Stimulated activated CD4-positive, alpha-beta T cell treated with anti-CD3 and anti-CD28 coated beads, Interleukin-1b, Interleukin-23, amount 100 ng/mL, for 4 hours (primary cell): ENCODE measurements around the gene S100G.
A peak's percentile ranks its signal among the peaks of the same experiment; 100 is the strongest.

ENCODE experiments used
- DNase-seq, 2 donors: peaks; one replicate each; pipeline ENCODE4 v3.0.0-alpha.2; 2020; ENCODE audit warnings: low read depth in 2 of 2

S100G gene

DNA sequence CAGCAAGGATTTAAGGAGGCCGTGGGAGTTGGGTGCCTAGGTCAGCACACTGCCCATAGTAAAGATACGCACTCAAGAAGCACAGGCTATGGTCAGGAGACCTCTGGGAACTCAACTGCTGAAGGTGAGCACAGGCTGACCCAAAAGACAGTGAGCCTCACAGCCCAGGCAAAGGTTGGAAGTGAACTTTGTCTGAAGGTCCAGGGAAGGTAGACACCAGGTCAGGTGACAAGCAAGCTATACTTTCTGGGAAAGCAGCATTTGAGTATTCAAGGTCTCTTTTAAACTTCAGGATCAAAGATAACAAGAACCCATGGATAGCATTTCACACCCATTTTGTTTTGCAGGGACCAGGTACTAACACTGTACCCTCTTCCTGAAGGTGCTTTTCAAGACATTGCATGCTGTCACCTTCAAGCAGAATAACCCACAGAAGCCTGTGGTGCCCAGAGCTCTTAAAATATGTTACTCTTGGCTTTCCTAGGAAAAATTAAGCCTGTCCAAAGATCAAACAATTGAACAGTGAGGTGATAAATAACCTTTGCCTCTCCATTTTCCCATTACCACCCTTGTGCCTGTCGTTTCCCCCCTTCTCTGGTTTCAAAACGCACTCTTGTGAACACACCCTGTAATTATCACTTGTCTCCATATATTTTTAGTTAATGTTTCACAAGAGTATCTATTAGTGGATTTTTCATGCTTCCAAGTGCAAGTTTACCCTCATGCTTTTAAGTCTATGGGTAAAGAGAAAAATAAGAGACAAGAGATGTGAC, 3.4 kb upstream of the S100G start:
- DNase-seq = no peak

DNA sequence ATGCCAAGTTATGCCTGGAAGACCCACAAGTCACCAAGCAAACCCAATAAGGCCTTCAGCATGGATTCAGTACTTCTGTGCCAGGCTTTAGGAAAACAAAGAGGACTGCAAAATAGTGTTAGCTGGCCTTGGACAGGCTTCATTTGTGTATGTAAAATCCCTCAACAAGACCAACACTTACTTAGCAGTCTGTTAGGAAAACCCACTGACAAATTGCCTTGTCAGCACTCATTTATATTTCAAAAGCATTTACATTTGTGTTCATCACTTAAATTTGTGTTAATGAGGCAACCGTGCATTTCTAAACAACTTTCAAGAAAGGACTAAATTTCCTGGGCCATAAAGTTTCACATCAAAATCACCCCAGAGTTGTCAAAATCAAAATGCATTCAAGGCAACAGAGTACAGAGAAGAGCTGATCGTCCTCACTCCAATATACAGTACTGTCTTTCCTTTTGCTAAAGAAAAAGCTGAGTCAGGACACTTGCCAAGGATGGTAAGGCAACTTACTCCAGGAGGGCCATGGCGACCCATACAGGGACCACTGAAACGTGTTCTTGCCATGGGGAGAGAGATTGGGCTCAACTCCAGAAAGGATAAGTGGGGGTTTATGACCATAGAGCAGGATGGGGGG, 1.6 kb downstream of the S100G start:
- DNase-seq = no peak

DNA sequence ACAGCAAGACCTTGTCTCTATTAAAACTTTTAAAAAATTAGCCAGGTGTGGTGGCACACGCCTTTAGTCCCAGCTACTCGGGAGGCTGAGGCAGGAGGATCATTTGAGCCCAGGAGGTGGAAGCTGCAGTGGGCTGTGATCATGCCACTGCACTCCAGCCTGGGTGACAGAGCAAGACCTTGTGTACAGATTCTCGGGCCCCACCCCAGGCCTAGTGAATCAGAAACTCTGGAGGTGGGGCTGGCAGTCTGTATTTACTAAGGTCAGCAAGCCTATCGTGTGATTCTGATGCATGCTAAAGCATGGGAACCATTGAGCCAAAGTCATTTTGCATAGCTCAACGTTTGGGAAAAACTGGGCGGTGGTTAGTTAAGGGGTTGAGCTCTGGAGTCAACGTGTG, 3.5 kb downstream of the S100G start:
- DNase-seq = no peak

DNA sequence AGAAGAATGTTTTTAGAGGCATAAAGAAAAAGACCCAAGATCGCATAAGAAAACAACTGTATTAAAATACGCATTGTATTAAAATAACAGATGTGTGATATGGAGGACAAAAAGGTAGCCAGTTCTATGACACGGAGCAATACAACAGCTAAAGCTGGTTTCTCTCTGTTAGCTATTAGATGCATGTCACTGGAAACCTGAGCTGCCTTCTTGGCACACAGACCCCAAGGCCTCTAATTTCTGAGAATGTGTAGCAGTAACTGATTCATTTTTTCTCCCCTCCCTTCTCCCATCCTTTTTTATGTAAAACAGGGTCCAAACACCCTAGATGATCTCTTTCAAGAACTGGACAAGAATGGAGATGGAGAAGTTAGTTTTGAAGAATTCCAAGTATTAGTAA, 4.1 kb downstream of the S100G start:
- no peak for DNase-seq

DNA sequence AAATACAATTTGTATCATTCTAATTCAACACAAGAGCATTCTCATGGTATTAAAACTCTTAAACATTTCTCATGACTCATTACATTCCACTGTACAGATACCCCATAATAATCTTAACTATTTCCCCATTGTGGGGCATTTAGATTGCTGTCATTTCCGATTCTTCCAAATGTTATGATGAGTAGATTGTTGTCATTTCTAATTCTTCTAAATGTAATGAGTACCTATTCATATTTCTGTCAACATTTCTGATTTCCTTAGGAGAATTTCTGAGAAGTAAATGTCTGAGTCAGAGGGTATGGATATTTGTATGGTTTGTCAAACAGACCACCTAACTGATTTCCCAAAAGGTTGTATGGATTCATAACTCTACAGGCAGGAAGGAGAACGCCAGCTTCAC, 8.3 kb downstream of the S100G start:
- DNase-seq = no peak

DNA sequence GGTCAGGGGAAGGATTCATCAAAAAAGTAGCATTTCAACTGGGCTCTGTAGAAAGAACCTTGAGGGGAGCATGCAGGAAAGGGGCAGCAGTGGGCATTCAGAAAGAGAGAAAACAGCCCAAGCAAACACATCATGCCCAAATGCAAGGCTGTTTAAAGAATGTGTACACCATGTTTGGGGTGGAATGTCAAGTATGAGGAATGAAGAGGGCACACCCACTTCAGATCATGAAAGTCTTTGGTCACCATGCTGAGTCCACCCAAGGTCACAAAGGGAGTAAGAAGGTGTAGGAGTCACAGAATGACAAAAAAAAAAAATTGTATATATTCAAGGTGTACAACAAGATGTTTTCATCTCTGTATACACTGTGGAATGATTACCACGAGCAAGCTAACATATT, 9.4 kb downstream of the S100G start:
- DNase-seq = no peak

DNA sequence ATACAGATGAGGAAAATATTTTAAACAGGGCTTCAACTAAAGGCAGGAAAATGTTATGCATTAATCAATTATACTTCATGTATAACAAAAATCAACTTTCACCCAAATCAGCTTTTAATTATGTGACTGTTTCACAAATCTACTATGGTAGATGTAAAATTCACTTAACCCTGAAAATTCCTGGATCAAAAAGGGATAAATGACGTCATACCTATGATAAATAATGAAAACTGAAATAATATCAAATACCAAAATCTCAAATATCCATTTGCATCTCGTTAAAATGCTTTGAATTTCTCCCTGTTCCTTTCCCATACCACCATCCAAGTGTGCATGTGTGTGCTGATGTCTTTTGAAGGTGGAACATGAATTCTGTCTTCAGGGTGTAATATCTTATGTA, 11.5 kb downstream of the S100G start:
- no peak for DNase-seq

DNA sequence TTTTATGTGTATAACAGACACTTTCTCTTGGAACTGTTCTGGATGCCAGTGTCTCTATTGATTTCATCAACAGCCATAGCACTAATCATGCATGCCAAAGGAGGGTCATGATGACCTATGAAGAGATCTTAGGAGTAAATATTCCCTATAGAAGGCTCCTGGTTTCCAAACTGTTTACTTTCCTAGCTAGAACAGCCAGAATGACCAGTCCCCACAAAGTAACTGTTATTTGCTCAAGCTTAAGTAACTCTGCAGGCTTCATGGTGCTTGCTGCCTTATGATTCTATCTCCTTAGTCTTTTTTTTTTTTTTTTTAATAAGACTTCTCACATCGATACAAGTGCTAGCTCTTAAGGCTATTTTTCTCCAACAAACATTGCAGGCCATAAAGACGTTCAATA, 12.4 kb downstream of the S100G start:
- no peak for DNase-seq

DNA sequence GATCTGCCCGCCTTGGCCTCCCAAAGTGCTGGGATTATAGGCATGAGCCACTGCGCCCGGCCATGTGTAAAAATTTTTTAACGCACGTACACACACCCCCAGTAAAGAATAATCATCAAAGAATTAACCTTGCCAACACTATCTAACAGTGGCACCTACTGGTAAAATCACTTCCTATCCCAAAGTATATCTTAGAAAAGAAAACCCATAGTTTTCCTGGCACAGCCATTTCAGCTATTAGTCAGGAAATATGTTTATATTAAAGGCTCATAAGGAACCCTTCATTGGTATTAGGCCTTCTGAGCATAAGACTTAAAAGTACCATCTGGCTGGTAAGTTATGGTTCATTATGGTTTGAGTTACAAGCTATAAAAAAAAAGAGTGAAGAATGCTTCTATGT, 14.1 kb downstream of the S100G start:
- no peak for DNase-seq

DNA sequence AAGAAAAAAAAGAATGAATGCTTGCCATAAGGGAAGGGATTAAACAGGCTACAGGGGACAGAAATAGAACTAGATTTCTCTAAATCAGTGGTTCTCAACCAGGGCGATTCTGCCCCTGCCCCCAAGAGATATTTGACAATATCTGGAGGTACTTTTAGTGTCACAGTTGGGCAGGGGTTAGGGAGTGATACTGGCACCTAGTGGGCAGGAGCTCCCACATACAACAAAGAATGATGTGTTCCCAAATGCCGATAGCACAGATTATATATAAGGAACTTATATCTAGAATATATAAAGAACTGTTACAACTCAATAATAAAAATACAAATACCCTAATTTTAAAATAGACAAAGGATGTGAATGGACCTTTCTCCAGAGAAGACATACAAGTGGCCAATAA, 14.7 kb downstream of the S100G start:
- no peak for DNase-seq

DNA sequence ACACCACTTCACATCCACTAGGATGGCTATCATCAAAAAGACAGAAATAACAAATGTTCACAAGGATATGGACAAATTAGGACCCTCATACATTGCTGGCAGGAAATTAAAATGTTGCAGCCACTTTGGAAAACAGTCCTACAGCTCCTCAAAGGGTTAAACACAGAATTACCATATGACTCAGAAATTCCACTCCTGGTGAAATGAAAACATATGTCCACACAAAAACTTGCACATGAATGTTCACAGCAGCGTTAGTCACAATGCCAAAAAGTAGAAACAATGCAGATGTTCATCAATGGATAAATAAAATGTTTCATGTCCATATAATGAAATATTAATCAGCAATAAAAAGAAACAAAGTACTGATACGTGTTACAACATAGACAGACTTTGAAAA, 15.1 kb downstream of the S100G start:
- no peak for DNase-seq

DNA sequence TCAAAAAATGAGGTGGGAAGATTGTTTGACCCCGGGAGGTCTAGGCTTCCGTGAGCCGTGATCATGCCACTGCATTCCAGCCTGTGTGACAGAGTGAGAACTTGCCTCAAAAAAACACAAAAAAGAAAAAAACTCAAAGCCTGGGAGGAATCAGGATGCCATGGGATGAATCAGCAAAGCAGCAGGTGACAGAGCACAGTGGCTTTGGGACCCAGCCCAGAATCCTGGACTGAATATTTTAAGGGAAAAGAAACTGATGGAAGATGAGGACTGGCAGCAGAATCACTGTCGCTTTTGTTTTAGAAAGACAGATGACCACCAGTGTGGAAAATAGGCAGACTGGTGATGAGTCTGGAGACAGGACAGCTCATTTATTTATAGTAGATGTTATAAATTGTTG, 16.6 kb downstream of the S100G start:
- DNase-seq = no peak

DNA sequence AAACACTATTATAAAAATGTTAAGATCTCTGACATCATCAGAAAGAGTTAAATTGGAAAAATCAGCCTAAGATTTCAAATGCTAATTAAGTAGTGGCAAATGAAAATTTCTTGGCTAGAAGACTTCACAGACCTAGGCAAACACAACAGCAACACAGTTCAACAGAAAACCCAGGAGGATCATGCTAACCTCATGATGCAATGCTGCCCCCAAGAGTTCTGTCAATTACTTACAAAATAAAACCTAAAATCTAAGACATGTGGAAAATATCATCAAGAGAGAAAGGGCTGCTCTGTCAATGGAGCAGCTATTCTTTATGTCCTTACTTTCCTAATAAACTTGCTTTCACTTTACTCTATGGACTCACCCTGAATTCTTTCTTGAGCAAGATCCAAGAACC, 21.0 kb downstream of the S100G start:
- DNase-seq = peak in 1 of 2 donors; percentile 11

DNA sequence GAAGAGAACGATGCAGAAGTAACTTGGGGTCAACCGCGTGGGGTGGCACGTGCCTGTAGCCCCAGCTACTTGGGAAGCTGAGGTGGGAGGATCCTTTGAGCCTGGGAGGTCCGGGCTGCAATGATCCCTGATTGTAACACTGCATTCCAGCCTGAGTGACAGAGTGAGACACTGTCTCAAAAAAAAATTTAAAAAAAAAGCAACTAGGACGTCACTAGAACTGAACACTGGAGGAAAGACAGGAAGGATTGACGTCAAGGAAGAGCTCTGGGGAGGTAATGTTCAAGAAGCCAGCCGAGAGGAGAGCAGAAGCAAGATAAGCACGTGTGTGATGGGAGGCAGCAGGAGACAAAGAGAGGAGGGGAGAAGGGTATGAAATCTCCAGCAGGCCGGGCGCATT, 28.7 kb downstream of the S100G start:
- no peak for DNase-seq

DNA sequence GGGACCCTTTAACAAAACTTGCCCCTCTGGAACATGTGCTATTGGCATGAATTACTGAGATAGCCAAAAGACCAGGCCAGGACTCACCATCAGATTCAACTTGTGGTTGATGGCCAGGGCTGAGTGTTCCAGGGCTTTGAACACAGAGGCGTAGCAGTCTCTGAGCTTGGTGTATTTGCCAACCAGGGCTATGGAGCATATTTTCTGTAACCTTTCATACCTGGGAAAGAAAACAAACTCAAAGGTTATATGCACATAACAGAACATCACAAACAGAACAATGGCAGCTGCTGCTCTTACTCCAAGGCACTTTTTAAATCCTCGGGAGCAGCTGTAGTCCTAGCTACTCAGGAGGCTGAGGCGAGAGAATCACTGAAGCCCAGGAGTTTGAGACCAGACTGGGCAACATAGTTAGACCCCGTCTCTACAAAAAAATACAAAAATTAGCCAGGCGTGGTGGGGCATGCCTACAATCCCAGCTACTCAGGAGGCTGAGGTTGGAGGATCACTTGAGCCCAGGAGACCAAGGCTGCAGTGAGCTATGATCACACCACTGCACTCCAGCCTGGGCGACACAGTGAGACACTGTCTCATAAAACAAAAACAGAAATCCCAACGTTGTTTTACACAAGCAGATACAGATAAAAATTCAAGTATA, 33.2 kb downstream of the S100G start:
- no peak for DNase-seq

DNA sequence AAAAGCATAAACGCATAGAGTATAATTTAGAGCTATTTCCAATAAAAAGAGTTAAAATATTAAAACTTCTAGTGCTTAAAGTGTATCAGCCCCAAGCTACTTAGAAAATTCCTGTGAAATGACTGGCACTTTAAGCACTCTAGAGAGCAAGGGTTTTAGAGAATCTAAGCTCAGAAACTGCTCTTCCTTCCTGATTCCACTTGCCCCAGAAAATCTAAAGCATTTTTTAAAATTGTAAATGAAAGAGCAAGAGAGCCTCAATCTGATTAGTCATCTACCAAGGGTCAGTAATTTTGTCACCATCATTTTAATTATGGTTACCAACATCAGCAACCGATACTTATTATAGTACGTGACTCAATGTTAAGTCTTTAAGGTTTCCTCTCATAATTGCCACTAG, 37.6 kb downstream of the S100G start:
- no peak for DNase-seq

DNA sequence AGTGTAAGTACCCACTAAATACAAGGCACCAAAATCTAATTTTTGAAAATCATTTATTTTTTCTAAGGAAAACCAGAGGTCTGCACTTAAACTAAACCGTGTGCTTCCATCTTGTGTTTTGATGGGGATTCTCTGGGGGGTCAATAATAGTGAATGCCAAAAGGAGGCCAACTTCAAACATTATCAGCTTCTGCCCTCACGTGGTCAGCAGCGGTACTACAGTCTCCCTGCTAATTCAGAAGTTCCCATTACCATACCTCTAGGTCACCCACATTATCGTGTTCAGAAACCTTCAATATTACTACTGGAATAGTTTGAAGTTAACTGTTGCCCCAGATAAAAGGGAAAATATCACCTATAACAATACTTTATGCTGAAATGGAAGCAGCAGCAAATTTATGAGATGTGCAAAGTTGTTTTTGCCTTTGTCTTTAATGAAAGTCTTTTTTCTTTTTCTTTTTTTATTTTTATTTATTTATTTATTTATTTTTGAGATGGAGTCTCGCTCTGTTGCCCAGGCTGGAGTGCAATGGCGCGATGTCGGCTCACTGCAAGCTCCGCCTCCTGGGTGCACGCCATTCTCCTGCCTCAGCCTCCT, 45.2 kb downstream of the S100G start:
- DNase-seq = peak; percentile 46 to 65

DNA sequence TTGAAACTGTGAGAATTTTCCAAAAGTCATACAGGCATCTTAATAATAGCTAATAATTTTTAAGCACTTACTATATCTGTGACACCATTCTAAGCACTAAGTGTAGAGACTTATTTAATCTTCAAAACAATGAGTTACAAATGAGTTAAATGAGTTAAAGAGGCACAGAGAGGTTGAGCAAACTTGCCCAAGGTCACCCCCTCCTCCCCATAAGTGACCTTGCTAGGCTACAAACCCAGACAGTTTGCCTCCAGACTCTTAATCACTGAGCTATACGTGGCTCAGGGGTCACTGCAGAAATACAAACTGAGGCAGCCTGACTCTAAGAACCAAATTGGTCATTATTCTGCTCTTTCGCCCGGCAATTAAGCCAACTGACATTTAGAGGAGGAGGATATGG, 47.0 kb downstream of the S100G start:
- no peak for DNase-seq

DNA sequence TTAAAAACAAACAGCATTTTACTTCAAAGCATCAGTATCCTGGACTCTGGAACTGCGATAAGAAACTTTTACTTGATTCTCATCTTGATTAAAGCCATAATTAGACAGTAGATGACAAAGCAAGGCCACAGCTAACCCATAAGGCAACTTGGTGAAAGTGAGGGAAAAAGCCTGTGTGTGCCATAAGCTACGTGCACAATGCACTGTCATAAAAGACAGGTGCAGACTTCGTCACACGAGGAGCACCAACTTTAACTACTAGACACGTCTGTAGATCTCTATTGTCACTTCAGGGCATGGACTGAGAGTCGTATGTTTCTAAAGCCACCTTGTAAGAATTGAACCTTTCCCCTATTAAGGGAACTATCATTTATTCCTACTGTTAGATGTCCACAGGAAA, 49.4 kb downstream of the S100G start:
- no peak for DNase-seq

DNA sequence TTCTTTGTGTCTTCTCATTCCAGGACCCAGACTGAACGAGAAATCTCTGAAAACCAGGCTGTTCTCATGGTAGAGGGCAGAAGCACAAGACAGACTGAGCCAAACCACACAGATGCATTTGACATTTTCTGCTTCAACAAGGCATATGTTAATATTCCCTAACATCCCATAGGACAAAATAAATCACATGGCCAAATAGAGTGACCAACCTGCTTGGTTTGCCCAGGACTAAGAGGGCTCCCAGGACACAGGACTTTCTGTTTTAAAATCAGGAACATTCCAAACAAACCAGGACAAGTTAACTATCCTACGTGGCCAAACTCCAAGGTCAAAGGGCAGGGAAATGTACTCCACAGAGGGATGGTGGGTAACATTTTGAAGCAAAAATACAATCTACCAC, 50.8 kb downstream of the S100G start:
- no peak for DNase-seq

DNA sequence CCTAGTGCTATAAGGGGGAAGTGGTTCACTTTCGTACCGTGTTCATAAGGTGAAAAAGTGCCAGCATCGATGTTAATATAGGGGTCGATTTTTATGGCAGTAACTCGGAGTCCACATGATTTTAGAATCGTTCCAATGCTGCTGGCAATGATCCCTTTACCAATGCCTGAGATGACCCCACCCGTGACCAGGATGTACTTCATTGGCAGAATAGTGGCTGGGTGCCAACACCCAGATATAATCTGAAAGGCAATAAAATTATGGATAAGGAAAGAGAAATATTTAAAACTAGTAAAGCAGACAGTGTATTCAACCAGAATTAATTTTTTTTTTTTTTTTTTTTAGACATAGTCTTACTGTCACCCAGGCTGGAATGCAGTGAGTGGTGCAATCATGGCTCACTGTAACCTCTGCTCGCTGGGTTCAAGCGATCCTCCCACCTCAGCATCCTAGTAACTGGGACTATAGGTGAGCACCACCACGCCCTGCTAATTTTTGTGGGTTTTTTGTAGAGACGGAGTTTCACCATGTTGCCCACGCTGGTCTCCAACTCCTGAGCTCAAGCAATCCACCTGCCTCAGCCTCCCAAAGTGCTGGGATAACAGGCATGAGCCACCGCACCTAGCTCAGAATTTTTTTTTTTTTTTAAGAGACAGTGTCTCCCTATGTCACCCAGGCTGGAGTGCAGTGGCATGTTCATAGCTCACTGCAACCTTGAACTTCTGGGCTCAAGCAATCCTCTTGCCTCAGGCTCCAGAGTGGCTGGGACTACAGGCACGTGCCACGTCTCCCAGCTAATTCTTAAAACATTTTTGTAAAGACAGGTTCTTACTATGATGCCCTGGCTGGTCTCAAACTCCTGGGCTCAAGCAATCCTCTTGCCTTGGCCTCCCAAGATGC, 53.0 kb downstream of the S100G start:
- no peak for DNase-seq
